HG02943 (cell line): ENCODE data around the gene USP53.
A peak's percentile ranks its signal among the peaks of the same experiment; 100 is the strongest.
"Not testable (repeated sequence)": the region's sequence is repeated elsewhere in the genome, so short reads cannot be mapped to it uniquely, and the experiment has no call there.

Experiments
- ATAC-seq: cut with Tn5 transposase; IDR thresholded peaks from one replicate; pipeline ENCODE4 v1.9.1; 2021; ENCODE audit warnings: mild to moderate bottlenecking, low read depth, moderate library complexity; ENCODE audit not compliant: unreplicated experiment

Gene USP53

GRCh38 chr4:119212234-119212963 lies at the start of gene USP53:
TSS of gene USP53 (plus strand) at chr4:119212713. CDS start at chr4:119239760, 27,047 bp downstream.
- peak; percentile 90 for ATAC-seq

GRCh38 chr4:119165767-119166166 lies 46.7 kb upstream of the USP53 start:
- ATAC-seq, result no peak

GRCh38 chr4:119170195-119170594 lies 42.3 kb upstream of the USP53 start:
- ATAC-seq, result no peak

- no peak for ATAC-seq
Observed at GRCh38 chr4:119172223-119172622, 40.3 kb upstream of the USP53 start.

GRCh38 chr4:119173729-119174361 lies 38.7 kb upstream of the USP53 start:
- not testable (repeated sequence) for ATAC-seq

GRCh38 chr4:119179011-119179410 lies 33.5 kb upstream of the USP53 start:
- ATAC-seq, result no peak

- no peak for ATAC-seq
Observed at GRCh38 chr4:119184128-119184527, 28.4 kb upstream of the USP53 start.

- no peak for ATAC-seq
Observed at GRCh38 chr4:119189638-119190037, 22.9 kb upstream of the USP53 start.

GRCh38 chr4:119190354-119190753 lies 22.2 kb upstream of the USP53 start:
- ATAC-seq, result no peak

GRCh38 chr4:119191505-119191904 lies 21.0 kb upstream of the USP53 start:
- no peak for ATAC-seq

GRCh38 chr4:119197772-119198212 lies 14.7 kb upstream of the USP53 start:
- ATAC-seq, result no peak

GRCh38 chr4:119204916-119205315 lies 7.6 kb upstream of the USP53 start:
- ATAC-seq, result no peak

- no peak for ATAC-seq
Observed at GRCh38 chr4:119205690-119206089, 6.8 kb upstream of the USP53 start.

- no peak for ATAC-seq
Observed at GRCh38 chr4:119206178-119206577, 6.3 kb upstream of the USP53 start.

- ATAC-seq, result no peak
Observed at GRCh38 chr4:119207051-119207450, 5.5 kb upstream of the USP53 start.

GRCh38 chr4:119209077-119209476 lies 3.4 kb upstream of the USP53 start:
- no peak for ATAC-seq

- ATAC-seq, result no peak
Observed at GRCh38 chr4:119209586-119209985, 2.9 kb upstream of the USP53 start.

GRCh38 chr4:119210775-119211174 lies 1.7 kb upstream of the USP53 start:
- ATAC-seq, result no peak

GRCh38 chr4:119211867-119212233 lies 663 bp upstream of the USP53 start:
- ATAC-seq, result peak; percentile 9

- ATAC-seq, result peak; percentile 52
Observed at GRCh38 chr4:119212964-119213606, 572 bp downstream of the USP53 start.

GRCh38 chr4:119218093-119218492 lies 5.6 kb downstream of the USP53 start:
- ATAC-seq, result no peak

- ATAC-seq, result no peak
Observed at GRCh38 chr4:119221412-119221811, 8.9 kb downstream of the USP53 start.
